ENCODE results near the gene CDH16. TPM values are rescaled to one million over a fixed set of nuclear protein-coding genes. Genes with fewer than 3 reads are reported as not detected.

The CDH16 gene
- total RNA-seq, 1 donor from 2014 or later: not detected

GRCh38 chr16:66933776-66934137 is 15.1 kb upstream of the CDH16 start:
- peaks cover 19% of the 10 kb centered on the region for H3K4me1 ChIP-seq (ENCODE audit: insufficient read depth, low read length)
- no peak for FAIRE-seq
- H3K27me3 Mint-ChIP-seq (ENCODE audit: low read depth, unreplicated experiment): no peaks in the 10 kb centered on the region
- peaks cover 20% of the 10 kb centered on the region for H3K4me1 Mint-ChIP-seq (ENCODE audit: low read depth, unreplicated experiment)
- peak overlapping the region; percentile 86 for H3K4me3 ChIP-seq (ENCODE audit: insufficient read depth, low read depth, low read length)
- peak overlapping the region; percentile 99 for H3K4me2 ChIP-seq (ENCODE audit: low read length)
- no peaks in the 10 kb centered on the region for H3K27me3 ChIP-seq (ENCODE audit: insufficient read depth, low read length)
- H3K9me3 Mint-ChIP-seq (ENCODE audit: unreplicated experiment): no peaks in the 10 kb centered on the region
- TF ChIP-seq CTCF (IDR thresholded peaks at IDR 0.05; ENCODE audit: insufficient read depth, low read depth, low read length): no peak
- no peak for TF ChIP-seq EZH2 (IDR thresholded peaks at IDR 0.05; ENCODE audit: insufficient read depth, low read length)
- peak overlapping the region; percentile 95 for H3K4me3 Mint-ChIP-seq (ENCODE audit: unreplicated experiment)
- H2AFZ ChIP-seq (ENCODE audit: low read depth, low read length): peak overlapping the region; percentile 98
- H3K36me3 Mint-ChIP-seq (ENCODE audit: low read depth, unreplicated experiment): peaks cover 12% of the 10 kb centered on the region
- DNase-seq (ENCODE audit: low read depth): no peak
- no peaks in the 10 kb centered on the region for H3K9me3 ChIP-seq (ENCODE audit: insufficient read depth, low read depth, low read length)
- peak overlapping the region; percentile 95 for H3K9ac ChIP-seq (ENCODE audit: low read length)
- peak overlapping the region; percentile 88 for H3K27ac ChIP-seq (ENCODE audit: low read depth, low read length)
- H3K79me2 ChIP-seq (ENCODE audit: insufficient read depth, low read length): peaks cover 52% of the 10 kb centered on the region
- peak overlapping the region; percentile 84 for H3K27ac Mint-ChIP-seq (ENCODE audit: unreplicated experiment)
- H4K20me1 ChIP-seq (ENCODE audit: insufficient read depth, low read length): peaks cover 64% of the 10 kb centered on the region
- H3K36me3 ChIP-seq (ENCODE audit: insufficient read depth, low read length): peaks cover 3% of the 10 kb centered on the region

GRCh38 chr16:66932076-66932475 is 13.4 kb upstream of the CDH16 start:
- TF ChIP-seq EZH2 (IDR thresholded peaks at IDR 0.05; ENCODE audit: insufficient read depth, low read length): no peak
- TF ChIP-seq CTCF (IDR thresholded peaks at IDR 0.05; ENCODE audit: insufficient read depth, low read depth, low read length): no peak
- Histone ChIP-seq H3K36me3 (ENCODE audit: insufficient read depth, low read length) (peaks cover 3% of the 10 kb centered on the region), H3K27me3 (ENCODE audit: insufficient read depth, low read length) (no peaks in the 10 kb centered on the region), H3K4me3 (ENCODE audit: insufficient read depth, low read depth, low read length) (no peak overlapping the region), H4K20me1 (ENCODE audit: insufficient read depth, low read length) (peaks cover 48% of the 10 kb centered on the region), H3K27ac (ENCODE audit: low read depth, low read length) (no peak overlapping the region), H2AFZ (ENCODE audit: low read depth, low read length) (no peak overlapping the region), H3K79me2 (ENCODE audit: insufficient read depth, low read length) (peaks cover 49% of the 10 kb centered on the region), H3K9me3 (ENCODE audit: insufficient read depth, low read depth, low read length) (no peaks in the 10 kb centered on the region), H3K4me2 (ENCODE audit: low read length) (no peak overlapping the region), H3K4me1 (ENCODE audit: insufficient read depth, low read length) (peaks cover 35% of the 10 kb centered on the region), H3K9ac (ENCODE audit: low read length) (no peak overlapping the region)
- Mint-ChIP-seq H3K27ac (ENCODE audit: unreplicated experiment) (no peak overlapping the region), H3K27me3 (ENCODE audit: low read depth, unreplicated experiment) (no peaks in the 10 kb centered on the region), H3K4me1 (ENCODE audit: low read depth, unreplicated experiment) (peaks cover 33% of the 10 kb centered on the region), H3K4me3 (ENCODE audit: unreplicated experiment) (no peak overlapping the region), H3K9me3 (ENCODE audit: unreplicated experiment) (no peaks in the 10 kb centered on the region), H3K36me3 (ENCODE audit: low read depth, unreplicated experiment) (peaks cover 6% of the 10 kb centered on the region)
- FAIRE-seq (no peak), DNase-seq (ENCODE audit: low read depth) (no peak)

- no peak overlapping the region for H3K4me2 ChIP-seq (ENCODE audit: low read length)
- no peak overlapping the region for H3K4me3 ChIP-seq (ENCODE audit: insufficient read depth, low read depth, low read length)
- no peak for TF ChIP-seq CTCF (IDR thresholded peaks at IDR 0.05; ENCODE audit: insufficient read depth, low read depth, low read length)
- no peak for TF ChIP-seq EZH2 (IDR thresholded peaks at IDR 0.05; ENCODE audit: insufficient read depth, low read length)
Observed at GRCh38 chr16:66931665-66932064, 13.0 kb upstream of the CDH16 start.

More at GRCh38 chr16:66931665-66932064, 13.0 kb upstream of the CDH16 start:
- H3K27me3 ChIP-seq (ENCODE audit: insufficient read depth, low read length): no peaks in the 10 kb centered on the region
- H2AFZ ChIP-seq (ENCODE audit: low read depth, low read length): no peak overlapping the region
- H3K36me3 ChIP-seq (ENCODE audit: insufficient read depth, low read length): peaks cover 3% of the 10 kb centered on the region
- no peaks in the 10 kb centered on the region for H3K9me3 Mint-ChIP-seq (ENCODE audit: unreplicated experiment)
- H3K27ac ChIP-seq (ENCODE audit: low read depth, low read length): no peak overlapping the region
- no peaks in the 10 kb centered on the region for H3K9me3 ChIP-seq (ENCODE audit: insufficient read depth, low read depth, low read length)
- no peak for DNase-seq (ENCODE audit: low read depth)
- peaks cover 6% of the 10 kb centered on the region for H3K36me3 Mint-ChIP-seq (ENCODE audit: low read depth, unreplicated experiment)
- H3K9ac ChIP-seq (ENCODE audit: low read length): no peak overlapping the region
- no peak overlapping the region for H3K4me3 Mint-ChIP-seq (ENCODE audit: unreplicated experiment)
- H3K27ac Mint-ChIP-seq (ENCODE audit: unreplicated experiment): no peak overlapping the region
- no peaks in the 10 kb centered on the region for H3K27me3 Mint-ChIP-seq (ENCODE audit: low read depth, unreplicated experiment)
- H3K4me1 Mint-ChIP-seq (ENCODE audit: low read depth, unreplicated experiment): peaks cover 37% of the 10 kb centered on the region
- H3K4me1 ChIP-seq (ENCODE audit: insufficient read depth, low read length): peaks cover 39% of the 10 kb centered on the region
- FAIRE-seq: no peak
- H3K79me2 ChIP-seq (ENCODE audit: insufficient read depth, low read length): peaks cover 45% of the 10 kb centered on the region
- peaks cover 45% of the 10 kb centered on the region for H4K20me1 ChIP-seq (ENCODE audit: insufficient read depth, low read length)
